ENCODE measurements around the gene VANGL1.

DNA sequence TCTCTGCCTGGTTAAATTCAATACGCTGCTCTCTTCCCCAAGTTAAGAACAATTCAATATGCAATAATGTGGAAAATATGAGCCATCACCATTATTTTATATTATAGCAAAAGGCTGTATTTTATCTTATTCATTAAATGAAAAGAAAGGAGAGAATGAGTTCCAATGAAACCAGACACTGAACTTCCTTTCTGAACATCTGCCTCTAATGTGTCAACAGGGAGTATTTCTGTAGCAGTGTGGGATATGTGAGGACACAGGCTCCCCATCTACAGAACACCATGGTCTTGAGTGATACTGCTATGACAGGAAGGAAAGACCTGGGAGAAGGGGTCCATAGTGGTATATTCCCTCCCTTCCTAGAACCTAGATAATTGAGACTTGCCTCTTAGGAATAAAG, 80.5 kb downstream of the VANGL1 start:
- TF ChIP-seq POLR2AphosphoS5 (IDR thresholded peaks at IDR 0.05; ENCODE audit: low read depth, low read length) (no peak), POLR2A (IDR thresholded peaks at IDR 0.05; ENCODE audit: low read depth, low read length) (no peak)

Data from GM12891 (cell line).